OCI-LY1 (cell line): ENCODE results near the gene RAB11B.
"Not testable (repeated sequence)": the region's sequence is repeated elsewhere in the genome, so short reads cannot be mapped to it uniquely, and the experiment has no call there.

Source experiments
- H2AFZ ChIP-seq: fragments of 200-600 bp; sonication (generic), shearing (Covaris generic); 2 replicates; pipeline ENCODE4 v1.6.0; 2014; ENCODE audit warnings: antibody characterized with exemption, mild to moderate bottlenecking, low read length
- H3F3A ChIP-seq: fragments of 200-600 bp; sonication (generic), shearing (Covaris generic); 2 replicates; pipeline ENCODE4 v1.6.0; 2014; ENCODE audit warnings: mild to moderate bottlenecking, antibody characterized with exemption, low read length, moderate library complexity; ENCODE audit not compliant: insufficient read depth
- H3K27ac ChIP-seq: fragments of 200-600 bp; sonication (generic); 2 replicates; pipeline ENCODE4 v1.5.1; 2014; ENCODE audit warnings: low read length, mixed run types, mild to moderate bottlenecking, low read depth; ENCODE audit not compliant: poor library complexity, severe bottlenecking
- H3K27me3 ChIP-seq: fragments of 200-600 bp; sonication (generic); 2 replicates; pipeline ENCODE4 v1.6.0; 2014; ENCODE audit warnings: antibody characterized with exemption, mild to moderate bottlenecking, low read length, moderate library complexity; ENCODE audit not compliant: insufficient read depth
- H3K36me3 ChIP-seq: fragments of 200-600 bp; sonication (generic); 2 replicates; pipeline ENCODE4 v1.6.1; 2014; ENCODE audit warnings: mild to moderate bottlenecking, antibody characterized with exemption, low read length, moderate library complexity, mixed read lengths; ENCODE audit not compliant: insufficient read depth
- H3K4me1 ChIP-seq: fragments of 200-600 bp; sonication (generic); 2 replicates; pipeline ENCODE4 v1.5.1; 2014; ENCODE audit warnings: mild to moderate bottlenecking, low read length, moderate library complexity; ENCODE audit not compliant: insufficient read depth, severe bottlenecking
- H3K4me2 ChIP-seq: fragments of 200-600 bp; sonication (generic), shearing (Covaris generic); 2 replicates; pipeline ENCODE4 v1.6.1; 2014; ENCODE audit warnings: low read length
- H3K4me3 ChIP-seq: fragments of 200-600 bp; sonication (generic); 2 replicates; pipeline ENCODE4 v1.5.1; 2014; ENCODE audit warnings: low read length, low read depth, mild to moderate bottlenecking, mixed read lengths; ENCODE audit not compliant: poor library complexity, severe bottlenecking
- H3K79me2 ChIP-seq: fragments of 200-600 bp; shearing (Covaris generic); 2 replicates; pipeline ENCODE4 v1.6.1; 2016; ENCODE audit warnings: mixed run types, low read length, mixed read lengths; ENCODE audit not compliant: insufficient read depth
- H3K9ac ChIP-seq: fragments of 200-600 bp; sonication (generic), shearing (Covaris generic); 2 replicates; pipeline ENCODE4 v1.6.1; 2014; ENCODE audit warnings: mild to moderate bottlenecking, low read length, mixed read lengths
- H3K9me2 ChIP-seq: fragments of 200-600 bp; sonication (generic), shearing (Covaris generic); 2 replicates; pipeline ENCODE4 v1.6.1; 2014; ENCODE audit warnings: low read depth, mild to moderate bottlenecking, low read length, mixed read lengths
- H3K9me3 ChIP-seq: fragments of 200-600 bp; shearing (Covaris generic); 2 replicates; pipeline ENCODE4 v1.6.1; 2014; ENCODE audit warnings: low read length, mixed read lengths
- H4K20me1 ChIP-seq: fragments of 200-600 bp; sonication (generic), shearing (Covaris generic); 2 replicates; pipeline ENCODE4 v1.6.0; 2016; ENCODE audit warnings: mild to moderate bottlenecking, low read length; ENCODE audit not compliant: insufficient read depth
- EZH2 ChIP-seq: fragments of 200-600 bp; sonication (generic), shearing (Covaris generic); IDR thresholded peaks from 2 replicates; pipeline ENCODE4 v1.8.0; 2017; ENCODE audit warnings: borderline replicate concordance, mixed run types, mild to moderate bottlenecking, antibody characterized with exemption, low read length, moderate library complexity, mixed read lengths
- TF ChIP-seq, protein P1 (sequence below): fragments of 200-600 bp; sonication (generic), shearing (Covaris generic); IDR thresholded peaks from 2 replicates; pipeline ENCODE4 v1.5.1; 2017; ENCODE audit warnings: mild to moderate bottlenecking, antibody characterized with exemption, low read length, moderate library complexity, mixed read lengths

Gene RAB11B

DNA sequence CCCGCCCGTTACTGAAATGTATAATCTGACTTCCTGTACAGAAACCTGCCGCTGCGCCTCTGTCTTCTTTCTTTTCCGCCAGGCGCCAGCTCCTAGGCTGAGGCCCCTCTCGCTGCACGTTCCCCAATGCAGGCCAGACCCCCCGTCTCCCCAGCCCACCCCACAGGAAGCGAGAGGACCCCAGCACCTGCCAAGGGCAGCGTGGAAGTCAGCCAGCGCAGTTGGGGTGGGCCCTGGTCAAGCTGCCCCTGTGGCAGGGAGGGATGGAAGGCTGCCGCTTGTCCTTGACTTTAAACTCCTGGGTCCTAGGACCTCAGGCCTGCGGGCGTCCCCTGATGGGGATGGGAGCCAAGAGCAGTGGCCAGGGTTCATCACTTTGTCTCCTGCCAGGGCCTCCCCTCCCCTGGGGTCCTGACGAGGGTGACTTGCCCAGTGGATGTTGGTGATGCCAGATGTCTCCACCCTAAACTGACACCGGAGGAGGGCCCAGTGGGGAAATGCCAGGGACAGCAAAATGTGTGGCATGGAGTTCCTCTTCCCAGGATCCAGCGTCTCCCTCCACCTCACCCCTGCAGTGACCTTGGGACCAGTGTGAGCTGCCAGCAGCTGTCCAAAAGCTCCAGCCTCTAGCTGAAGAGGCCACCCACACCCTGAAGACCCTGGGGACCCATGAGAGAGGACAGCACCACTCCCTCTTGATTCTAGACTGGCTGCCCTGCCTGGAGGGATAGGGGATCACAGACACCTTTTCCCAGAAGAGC, 14.4 kb downstream of the RAB11B start:
- H3K79me2 ChIP-seq = no peaks in the 10 kb centered on the region
- no peak overlapping the region for H3K4me3 ChIP-seq
- peaks cover 24% of the 10 kb centered on the region; the same call in 1 of the 2 replicates for H3K36me3 ChIP-seq
- H3K9ac ChIP-seq = no peak overlapping the region
- no peaks in the 10 kb centered on the region for H3F3A ChIP-seq
- H3K27me3 ChIP-seq = no peaks in the 10 kb centered on the region
- H3K4me2 ChIP-seq = no peak overlapping the region
- no peaks in the 10 kb centered on the region for H3K9me2 ChIP-seq
- no peak overlapping the region for H3K27ac ChIP-seq
- H3K9me3 ChIP-seq = no peaks in the 10 kb centered on the region
- no peaks in the 10 kb centered on the region for H3K4me1 ChIP-seq
- H4K20me1 ChIP-seq = no peaks in the 10 kb centered on the region
- TF ChIP-seq EZH2 = no peak
- TF ChIP-seq, protein P1, sequence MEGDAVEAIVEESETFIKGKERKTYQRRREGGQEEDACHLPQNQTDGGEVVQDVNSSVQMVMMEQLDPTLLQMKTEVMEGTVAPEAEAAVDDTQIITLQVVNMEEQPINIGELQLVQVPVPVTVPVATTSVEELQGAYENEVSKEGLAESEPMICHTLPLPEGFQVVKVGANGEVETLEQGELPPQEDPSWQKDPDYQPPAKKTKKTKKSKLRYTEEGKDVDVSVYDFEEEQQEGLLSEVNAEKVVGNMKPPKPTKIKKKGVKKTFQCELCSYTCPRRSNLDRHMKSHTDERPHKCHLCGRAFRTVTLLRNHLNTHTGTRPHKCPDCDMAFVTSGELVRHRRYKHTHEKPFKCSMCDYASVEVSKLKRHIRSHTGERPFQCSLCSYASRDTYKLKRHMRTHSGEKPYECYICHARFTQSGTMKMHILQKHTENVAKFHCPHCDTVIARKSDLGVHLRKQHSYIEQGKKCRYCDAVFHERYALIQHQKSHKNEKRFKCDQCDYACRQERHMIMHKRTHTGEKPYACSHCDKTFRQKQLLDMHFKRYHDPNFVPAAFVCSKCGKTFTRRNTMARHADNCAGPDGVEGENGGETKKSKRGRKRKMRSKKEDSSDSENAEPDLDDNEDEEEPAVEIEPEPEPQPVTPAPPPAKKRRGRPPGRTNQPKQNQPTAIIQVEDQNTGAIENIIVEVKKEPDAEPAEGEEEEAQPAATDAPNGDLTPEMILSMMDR = no peak
- H2AFZ ChIP-seq = no peak overlapping the region

DNA sequence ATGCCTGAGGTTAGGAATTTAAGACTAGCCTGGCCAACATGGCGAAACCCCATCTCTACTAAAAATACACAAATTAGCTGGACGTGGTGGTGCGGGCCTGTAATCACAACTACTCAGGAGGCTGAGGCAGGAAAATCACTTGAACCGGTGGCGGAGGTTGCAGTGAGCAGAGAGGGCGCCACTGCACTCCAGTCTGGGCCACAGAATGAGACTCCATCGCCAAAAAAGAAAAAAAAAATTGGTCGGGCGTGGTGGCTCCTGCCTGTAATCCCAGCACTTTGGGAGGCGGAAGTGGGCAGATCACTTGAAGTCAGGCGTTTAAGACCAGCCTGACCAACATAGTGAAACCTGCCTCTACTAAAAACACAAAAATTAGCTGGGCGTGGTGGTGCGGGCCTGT, 20.6 kb downstream of the RAB11B start:
- H3K79me2 ChIP-seq, H2AFZ ChIP-seq, H4K20me1 ChIP-seq, H3K9ac ChIP-seq, H3K27ac ChIP-seq, H3K9me2 ChIP-seq, H3K9me3 ChIP-seq, H3K4me1 ChIP-seq, H3K27me3 ChIP-seq, H3F3A ChIP-seq, H3K4me3 ChIP-seq, H3K36me3 ChIP-seq, H3K4me2 ChIP-seq: not testable (repeated sequence)

DNA sequence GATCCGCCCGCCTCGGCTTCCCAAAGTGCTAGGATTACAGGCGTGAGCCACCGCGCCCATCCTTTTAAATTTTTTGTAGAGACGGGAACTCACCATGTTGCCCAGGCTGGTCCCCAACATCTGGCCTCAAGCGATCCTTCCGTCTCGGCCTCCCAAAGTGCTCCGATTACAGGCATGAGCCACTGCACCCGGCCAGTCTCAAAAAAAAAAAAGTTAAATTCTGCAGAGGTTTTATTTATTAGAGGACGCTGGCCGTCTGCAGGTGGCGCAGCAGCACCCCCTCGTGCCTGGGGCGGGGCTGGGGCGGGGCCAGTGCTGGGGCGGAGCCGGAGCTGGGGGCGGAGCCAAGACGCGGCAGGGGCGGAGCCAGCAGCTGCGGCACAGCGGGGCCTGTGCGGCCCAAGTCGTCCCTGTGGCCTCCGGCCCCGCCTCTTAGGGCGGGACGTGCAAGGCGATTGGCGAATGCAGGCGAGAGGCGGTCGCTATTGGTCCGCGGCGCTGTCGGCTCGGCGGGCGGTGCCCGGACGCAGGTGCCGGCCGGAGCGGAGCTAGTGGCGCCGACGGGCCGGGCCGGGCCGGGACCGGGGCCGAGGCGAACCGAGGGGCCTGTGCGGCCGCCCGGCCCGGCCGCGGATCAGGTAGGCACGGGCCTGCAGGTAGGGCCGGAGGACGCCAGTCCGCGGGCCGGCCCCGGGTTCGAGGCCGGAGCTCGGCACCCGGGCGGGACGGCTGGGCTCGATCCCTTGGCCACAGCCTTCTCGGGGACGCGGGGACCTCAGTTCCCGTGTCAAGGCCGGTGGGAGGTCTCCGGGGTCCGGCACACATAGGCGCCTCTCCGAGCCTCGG, 22.8 kb downstream of the RAB11B start, which contains the start of gene MARCHF2:
TSS of gene MARCHF2 (plus strand) at position 523 of the 846 bp plus-strand sequence. CDS start 8,536 bp downstream, outside the sequence.
- no peak within 1 kb of the TSS for H3K27ac ChIP-seq

More for the DNA sequence above, 22.8 kb downstream of the RAB11B start, which contains the start of gene MARCHF2:
- H3K4me2 ChIP-seq = peak within 1 kb of the TSS; percentile 92
- no peaks in the 10 kb centered on the region for H3K27me3 ChIP-seq
- peak within 1 kb of the TSS; percentile 70 for H3K9ac ChIP-seq
- no peaks in the 10 kb centered on the region for H4K20me1 ChIP-seq
- no peaks in the 10 kb centered on the region for H3K36me3 ChIP-seq
- H3F3A ChIP-seq = 0 out of 2 replicates have a peak, but pooled peaks cover 5% of the 10 kb centered on the region
- no peaks in the 10 kb centered on the region for H3K9me3 ChIP-seq
- H2AFZ ChIP-seq = no peak within 1 kb of the TSS
- H3K4me3 ChIP-seq = peak within 1 kb of the TSS; percentile 74
- no peaks in the 10 kb centered on the region for H3K9me2 ChIP-seq
- peaks cover 12% of the 10 kb centered on the region for H3K4me1 ChIP-seq
- no peak for TF ChIP-seq EZH2
- TF ChIP-seq, protein P1 = peak; percentile 60
- H3K79me2 ChIP-seq = no peaks in the 10 kb centered on the region
